ENCODE data around the gene SERGEF.

The SERGEF gene

DNA sequence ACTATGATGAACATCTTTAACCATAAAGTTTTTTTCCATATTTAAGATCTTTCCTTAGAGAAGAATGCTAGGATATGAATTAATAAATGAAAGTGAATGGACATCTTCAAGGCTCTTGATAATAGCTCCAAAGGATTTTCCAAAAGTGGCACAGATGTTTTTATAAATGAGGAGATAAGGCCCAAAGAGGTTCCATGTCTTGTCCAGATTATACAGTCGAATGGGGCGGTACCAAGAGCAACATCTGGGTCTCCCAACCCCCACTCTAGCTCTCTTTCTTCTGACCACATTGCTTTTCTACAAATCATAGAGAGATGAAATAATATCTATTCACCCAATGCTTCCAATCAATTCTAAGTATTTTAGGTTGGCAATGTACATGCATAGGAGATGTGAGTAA, 164.1 kb downstream of the SERGEF start:
- peaks cover 10% of the 10 kb centered on the region for H3K36me3 Mint-ChIP-seq
- H3K27me3 Mint-ChIP-seq = no peaks in the 10 kb centered on the region
- H3K9me3 Mint-ChIP-seq = no peaks in the 10 kb centered on the region
- no peak overlapping the region for H3K4me3 Mint-ChIP-seq
- H3K4me1 Mint-ChIP-seq = no peaks in the 10 kb centered on the region
- H3K27ac Mint-ChIP-seq = no peak overlapping the region

DNA sequence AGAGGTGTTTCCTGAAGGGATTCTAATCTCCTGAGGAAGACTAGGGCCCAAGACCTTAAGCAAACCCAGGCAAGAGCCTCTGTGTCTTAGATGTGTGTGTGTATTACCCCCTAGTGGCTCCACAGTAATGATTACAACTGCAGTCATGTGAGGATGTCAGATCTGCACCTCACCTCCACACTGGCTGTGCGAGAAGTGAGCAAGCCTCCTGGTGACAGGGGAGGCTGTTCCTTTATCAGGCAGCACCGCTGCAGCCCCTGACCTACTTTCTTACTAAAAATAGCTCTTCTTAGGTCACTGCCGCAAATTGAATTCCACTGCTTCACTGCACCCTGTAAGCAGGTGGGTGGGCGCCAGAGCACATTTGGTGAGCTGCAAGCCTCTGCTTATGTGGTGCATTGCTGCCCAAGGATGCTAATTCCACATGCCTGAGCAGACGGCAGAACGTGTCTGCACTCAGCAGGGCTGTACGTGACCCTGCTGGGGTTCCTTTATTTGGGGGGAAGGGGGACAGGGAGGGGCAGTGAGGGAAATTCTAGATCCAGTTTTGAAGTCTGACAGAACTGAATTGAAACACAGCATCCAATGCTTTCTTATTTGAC, 165.9 kb downstream of the SERGEF start:
- Mint-ChIP-seq H3K27ac (no peak overlapping the region), H3K27me3 (no peaks in the 10 kb centered on the region)

DNA sequence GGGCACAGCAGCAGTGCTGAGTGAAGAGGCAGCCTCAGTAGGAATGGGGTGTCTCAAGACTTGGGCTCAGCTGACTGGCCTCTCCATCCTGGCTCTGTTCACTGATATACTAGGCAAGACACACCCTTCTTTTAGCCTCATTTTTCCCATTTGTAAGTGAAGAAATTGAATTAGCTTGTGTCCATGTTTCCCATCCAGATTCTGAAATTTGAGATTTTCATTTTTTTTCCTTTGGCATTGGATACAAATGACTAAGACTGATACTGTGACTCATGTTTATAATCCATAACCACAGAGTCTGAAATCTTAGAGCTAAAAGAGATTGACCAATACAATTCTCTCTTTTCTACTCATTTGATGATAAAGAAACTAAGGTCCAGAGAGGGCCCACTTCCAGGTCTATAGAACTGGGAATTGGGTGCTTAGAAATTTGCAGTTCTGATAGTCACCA, 167.4 kb downstream of the SERGEF start:
- H3K4me1 Mint-ChIP-seq = no peaks in the 10 kb centered on the region
- peaks cover 23% of the 10 kb centered on the region for H3K36me3 Mint-ChIP-seq
- H3K27me3 Mint-ChIP-seq = no peaks in the 10 kb centered on the region
- H3K27ac Mint-ChIP-seq = no peak overlapping the region
- H3K4me3 Mint-ChIP-seq = no peak overlapping the region
- H3K9me3 Mint-ChIP-seq = no peaks in the 10 kb centered on the region

More for the DNA sequence above, 165.9 kb downstream of the SERGEF start:
- Mint-ChIP-seq H3K4me3 (no peak overlapping the region), H3K36me3 (peaks cover 14% of the 10 kb centered on the region), H3K9me3 (no peaks in the 10 kb centered on the region), H3K4me1 (no peaks in the 10 kb centered on the region)

DNA sequence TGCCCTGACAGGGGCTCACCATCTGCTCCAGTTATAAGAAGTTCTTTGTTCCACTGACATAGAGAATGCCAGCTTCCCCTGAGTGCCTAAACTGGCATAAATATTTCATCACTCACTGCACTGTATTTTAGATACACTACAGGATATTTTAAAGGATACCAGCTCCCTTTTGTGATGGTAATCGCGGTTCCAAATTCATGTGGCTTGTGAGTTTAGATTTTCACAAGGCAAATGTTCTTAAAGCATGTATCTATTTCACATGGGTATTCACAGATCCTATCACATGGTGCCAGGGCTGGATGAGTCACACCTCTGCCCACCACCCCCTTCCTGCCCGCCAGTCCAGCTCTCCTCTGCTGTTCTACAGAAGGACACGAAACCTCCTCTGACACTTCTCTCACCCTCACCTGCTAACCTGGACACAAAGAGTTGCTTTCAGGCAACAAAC, 172.7 kb downstream of the SERGEF start:
- H3K36me3 Mint-ChIP-seq = peaks cover 13% of the 10 kb centered on the region
- H3K9me3 Mint-ChIP-seq = no peaks in the 10 kb centered on the region
- no peak overlapping the region for H3K4me3 Mint-ChIP-seq
- no peaks in the 10 kb centered on the region for H3K27me3 Mint-ChIP-seq
- no peaks in the 10 kb centered on the region for H3K4me1 Mint-ChIP-seq
- no peak overlapping the region for H3K27ac Mint-ChIP-seq

DNA sequence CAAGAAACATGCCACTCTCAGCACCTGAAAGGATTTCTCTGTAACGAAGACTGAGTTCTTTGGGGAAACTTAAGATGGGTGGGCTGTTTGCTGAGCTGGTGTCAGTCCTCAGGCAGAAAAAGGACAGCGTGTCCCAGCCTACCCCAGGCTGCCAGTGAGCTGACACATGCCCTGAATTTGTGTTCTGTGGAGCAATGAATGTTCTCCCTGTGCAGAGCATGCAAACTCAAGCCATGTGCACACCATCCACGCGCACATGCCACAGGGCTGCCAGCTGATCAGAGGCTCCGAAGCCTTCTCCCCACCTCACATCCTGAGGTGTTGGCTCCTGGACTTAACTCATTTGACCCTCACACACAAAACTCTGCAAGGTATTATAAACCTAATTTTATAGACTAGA, 173.4 kb downstream of the SERGEF start:
- Mint-ChIP-seq H3K9me3 (no peaks in the 10 kb centered on the region), H3K36me3 (peaks cover 13% of the 10 kb centered on the region), H3K27ac (no peak overlapping the region), H3K27me3 (no peaks in the 10 kb centered on the region), H3K4me3 (no peak overlapping the region), H3K4me1 (no peaks in the 10 kb centered on the region)

DNA sequence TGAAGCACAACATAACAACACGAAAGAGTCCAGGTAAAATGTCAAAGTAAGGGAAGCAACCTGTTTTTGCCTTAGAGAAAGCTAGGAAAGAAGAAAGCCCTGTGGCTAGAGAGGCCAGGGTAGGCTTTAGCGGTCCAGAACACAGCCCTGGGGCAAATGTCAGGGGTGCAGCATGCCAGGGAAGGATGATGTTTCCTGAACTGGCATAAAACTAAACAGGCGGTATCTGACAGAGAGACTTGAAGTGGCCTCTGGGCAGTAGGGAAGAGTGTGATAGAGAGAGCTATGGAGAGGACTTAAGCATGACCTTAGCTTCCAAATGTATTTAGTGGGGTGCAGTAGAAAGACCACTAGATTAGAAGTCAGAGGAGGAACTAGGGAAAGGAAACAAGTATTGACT, 174.7 kb downstream of the SERGEF start:
- Mint-ChIP-seq H3K27ac (no peak overlapping the region), H3K36me3 (peaks cover 13% of the 10 kb centered on the region), H3K4me3 (no peak overlapping the region), H3K4me1 (no peaks in the 10 kb centered on the region), H3K27me3 (no peaks in the 10 kb centered on the region), H3K9me3 (no peaks in the 10 kb centered on the region)

DNA sequence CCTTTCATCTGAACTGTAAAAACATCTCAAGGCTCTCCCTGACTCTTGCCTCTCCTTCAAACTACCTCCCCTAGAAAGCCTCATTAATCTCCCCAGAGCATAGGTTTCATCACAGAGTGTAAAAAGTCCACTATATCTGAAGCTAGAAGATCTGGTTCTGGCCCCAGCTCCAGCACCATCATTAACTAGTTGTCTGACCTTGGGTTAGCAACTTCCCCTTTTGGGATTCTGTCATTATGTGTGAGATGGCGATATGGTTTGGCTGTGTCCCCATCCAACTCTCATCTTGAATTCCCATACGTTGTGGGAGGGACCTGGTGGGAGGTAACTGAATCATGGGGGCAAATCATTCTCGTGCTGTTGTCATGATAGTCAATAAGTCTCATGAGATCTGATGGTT, 181.0 kb downstream of the SERGEF start:
- Mint-ChIP-seq H3K27ac (no peak overlapping the region), H3K9me3 (no peaks in the 10 kb centered on the region), H3K4me1 (no peaks in the 10 kb centered on the region), H3K4me3 (no peak overlapping the region), H3K36me3 (peaks cover 29% of the 10 kb centered on the region), H3K27me3 (no peaks in the 10 kb centered on the region)

DNA sequence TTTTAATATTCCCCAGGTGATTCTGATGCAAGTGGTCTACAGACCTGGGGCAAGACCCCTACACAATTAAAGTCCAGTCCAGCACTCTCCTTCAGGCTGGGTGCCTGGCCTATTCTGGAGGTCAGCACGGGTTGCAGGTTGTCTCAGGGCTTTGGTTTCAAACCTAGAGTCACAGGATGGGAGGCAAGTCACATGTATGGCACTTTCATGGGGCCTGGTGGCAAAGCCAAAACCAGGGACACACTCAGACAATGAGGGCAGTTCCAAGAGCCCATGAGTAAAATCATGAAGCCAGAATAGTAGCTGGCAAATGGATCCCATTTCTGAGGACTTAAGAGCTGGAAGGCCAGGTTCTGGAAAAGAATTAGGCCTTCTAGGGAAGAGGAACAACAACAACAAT, 181.6 kb downstream of the SERGEF start:
- Mint-ChIP-seq H3K4me1 (no peaks in the 10 kb centered on the region), H3K36me3 (peaks cover 29% of the 10 kb centered on the region), H3K4me3 (no peak overlapping the region), H3K27ac (no peak overlapping the region), H3K9me3 (no peaks in the 10 kb centered on the region), H3K27me3 (no peaks in the 10 kb centered on the region)

DNA sequence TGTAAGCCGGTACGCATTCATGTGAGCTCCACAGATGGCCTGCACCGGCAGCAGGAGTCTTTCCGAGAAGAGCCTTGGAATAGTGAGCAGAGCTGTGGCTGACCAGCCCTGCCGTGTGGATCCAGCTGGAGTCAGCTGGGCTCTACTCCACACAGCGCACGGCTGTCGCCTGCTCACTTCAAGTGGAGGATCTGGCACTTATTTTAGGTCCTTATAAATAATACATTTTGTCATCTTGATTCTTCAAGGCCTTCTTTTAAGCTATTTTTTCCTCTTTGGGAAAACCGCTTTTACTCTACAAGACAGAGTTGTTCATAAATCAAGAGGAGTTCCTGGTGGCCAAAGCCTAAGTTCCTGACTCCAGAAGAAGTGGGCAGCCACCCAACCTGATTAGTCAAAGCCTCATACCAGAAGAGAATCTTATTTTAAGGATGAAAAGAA, 184.5 kb downstream of the SERGEF start:
- Mint-ChIP-seq H3K4me1 (no peaks in the 10 kb centered on the region), H3K9me3 (no peaks in the 10 kb centered on the region), H3K27ac (no peak overlapping the region), H3K4me3 (no peak overlapping the region), H3K27me3 (no peaks in the 10 kb centered on the region), H3K36me3 (peaks cover 27% of the 10 kb centered on the region)

DNA sequence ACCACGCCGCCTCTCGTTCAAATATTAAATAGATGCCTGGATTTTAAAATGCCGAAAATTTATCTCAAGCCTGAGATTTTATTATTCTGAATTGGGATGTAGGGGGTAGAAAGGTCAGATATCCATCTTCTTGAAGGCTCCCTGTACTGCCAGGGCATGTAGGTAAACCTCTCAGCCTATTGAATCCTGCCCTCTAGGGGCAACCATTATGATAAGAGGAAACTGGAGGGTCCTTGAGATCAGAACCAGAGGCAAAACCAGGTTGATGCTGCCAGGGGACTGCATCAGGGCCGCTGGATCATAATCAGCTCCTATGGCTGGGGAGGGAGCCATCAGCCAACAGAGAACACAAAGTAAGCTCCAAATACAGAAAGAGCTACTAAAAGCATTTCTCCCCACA, 185.8 kb downstream of the SERGEF start:
- Mint-ChIP-seq H3K4me3 (no peak overlapping the region), H3K4me1 (no peaks in the 10 kb centered on the region), H3K27me3 (no peaks in the 10 kb centered on the region), H3K9me3 (no peaks in the 10 kb centered on the region), H3K27ac (no peak overlapping the region), H3K36me3 (peaks cover 21% of the 10 kb centered on the region)

DNA sequence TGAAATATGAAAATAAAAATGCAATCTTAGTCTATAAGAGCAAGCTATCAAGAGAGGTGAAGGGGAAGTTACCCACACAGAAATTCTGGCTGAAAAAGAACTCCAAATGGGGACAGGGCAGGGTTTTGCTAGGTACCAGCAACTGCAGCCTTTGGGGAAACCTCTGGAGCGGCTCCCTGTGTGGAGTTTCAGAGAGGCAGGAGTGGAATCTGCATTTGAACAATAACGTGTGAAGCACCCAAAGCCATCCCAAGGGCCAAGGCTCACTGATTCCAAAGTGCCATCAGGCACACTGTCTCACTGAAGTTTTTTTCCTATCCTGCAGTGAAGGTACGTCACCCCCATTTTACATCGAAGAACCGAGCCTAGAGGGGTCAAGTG, 190.5 kb downstream of the SERGEF start:
- Mint-ChIP-seq H3K4me3 (no peak overlapping the region), H3K27ac (no peak overlapping the region), H3K9me3 (no peaks in the 10 kb centered on the region), H3K36me3 (peaks cover 14% of the 10 kb centered on the region), H3K27me3 (no peaks in the 10 kb centered on the region), H3K4me1 (no peaks in the 10 kb centered on the region)

DNA sequence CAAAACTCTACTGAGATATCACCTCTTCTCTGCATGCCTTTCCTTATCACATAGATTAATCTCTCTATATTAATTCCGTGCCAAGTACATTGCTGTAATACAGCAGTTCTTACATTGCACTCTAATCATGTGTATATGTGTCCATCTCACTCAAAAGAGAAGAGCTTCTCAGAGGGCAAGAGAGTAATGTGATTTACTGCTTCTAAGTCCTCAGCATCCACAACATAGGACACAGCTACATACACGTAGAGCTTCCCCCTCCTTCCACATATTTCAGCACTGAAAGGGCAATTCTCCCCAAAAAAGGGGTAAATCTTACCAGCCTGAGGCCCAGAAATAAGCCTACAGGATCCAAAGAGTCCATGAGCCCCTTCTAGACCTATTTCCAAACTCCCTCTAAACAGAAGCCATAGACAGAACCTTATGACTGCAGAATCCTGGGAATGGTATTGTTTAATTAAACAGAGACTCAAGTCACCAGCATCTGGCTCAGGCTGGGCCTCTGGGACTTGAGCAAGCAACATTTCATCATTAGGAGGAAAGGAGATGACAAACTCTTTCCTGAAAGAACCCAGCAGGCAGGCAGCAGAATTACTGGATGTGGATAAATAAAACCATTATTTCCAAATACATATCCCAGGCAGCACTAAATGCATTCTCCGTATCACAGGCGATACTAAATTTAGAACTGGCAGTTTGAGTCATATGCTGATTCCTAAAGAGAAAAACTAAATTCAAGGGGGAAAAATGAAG, 191.0 kb downstream of the SERGEF start:
- no peak overlapping the region for H3K4me3 Mint-ChIP-seq
- no peaks in the 10 kb centered on the region for H3K9me3 Mint-ChIP-seq
- H3K36me3 Mint-ChIP-seq = peaks cover 10% of the 10 kb centered on the region
- H3K27ac Mint-ChIP-seq = no peak overlapping the region
- no peaks in the 10 kb centered on the region for H3K27me3 Mint-ChIP-seq
- H3K4me1 Mint-ChIP-seq = no peaks in the 10 kb centered on the region

DNA sequence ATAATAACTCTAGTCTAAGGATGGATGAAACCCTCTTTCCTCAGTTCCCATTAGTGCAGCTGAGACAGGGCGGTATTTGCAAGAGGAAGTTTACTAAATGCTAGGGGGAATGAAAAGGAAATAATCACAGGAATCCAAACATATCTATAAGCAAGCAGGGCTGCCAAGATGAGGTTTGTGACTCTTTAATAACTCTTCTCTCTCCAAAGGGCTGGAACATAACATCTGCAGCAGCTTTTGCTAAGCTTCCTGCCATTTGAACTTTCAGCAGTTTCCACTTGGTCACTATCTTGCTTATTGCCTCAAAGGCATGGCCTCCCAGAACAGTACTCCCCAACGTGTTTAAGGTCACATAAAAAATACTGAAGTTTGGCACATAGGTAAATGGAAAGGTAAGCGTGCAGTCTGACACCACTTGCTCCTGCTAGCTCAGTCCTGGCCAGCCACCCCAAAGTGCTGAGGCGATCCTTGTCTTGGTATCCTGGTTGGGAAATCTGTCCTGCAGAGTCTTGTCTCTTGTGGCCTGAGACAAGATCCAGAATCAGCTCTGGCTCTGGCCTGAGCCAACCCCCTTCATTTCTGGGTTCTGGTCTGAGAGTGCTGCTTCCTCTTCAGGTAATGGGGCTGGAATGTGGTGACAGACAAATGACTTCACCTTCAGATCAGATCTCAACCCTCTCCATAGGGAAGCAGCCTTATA, 196.5 kb downstream of the SERGEF start:
- no peaks in the 10 kb centered on the region for H3K27me3 Mint-ChIP-seq
- H3K27ac Mint-ChIP-seq = no peak overlapping the region
- no peaks in the 10 kb centered on the region for H3K9me3 Mint-ChIP-seq
- peaks cover 12% of the 10 kb centered on the region for H3K36me3 Mint-ChIP-seq
- H3K4me3 Mint-ChIP-seq = no peak overlapping the region
- no peaks in the 10 kb centered on the region for H3K4me1 Mint-ChIP-seq

DNA sequence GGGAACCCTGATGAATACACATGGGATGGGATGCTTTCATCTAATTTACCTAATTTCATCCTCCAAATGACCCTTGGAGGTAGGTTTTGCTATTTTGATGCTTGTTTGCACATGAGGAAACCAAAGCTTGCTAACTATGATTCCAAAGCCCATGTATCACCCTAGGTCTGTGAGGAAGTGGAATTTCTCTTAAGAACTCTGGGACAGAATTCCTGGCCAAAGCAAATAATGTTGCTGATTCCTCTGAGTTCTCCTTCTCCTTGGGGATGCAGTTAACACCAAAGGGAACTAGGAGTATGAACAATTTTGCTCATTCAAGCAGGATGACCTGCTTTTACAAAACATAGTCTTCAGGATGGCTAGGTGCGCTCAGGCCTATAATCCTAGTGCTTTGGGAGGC, 198.3 kb downstream of the SERGEF start:
- no peak overlapping the region for H3K4me3 Mint-ChIP-seq
- no peak overlapping the region for H3K27ac Mint-ChIP-seq
- no peaks in the 10 kb centered on the region for H3K9me3 Mint-ChIP-seq
- H3K36me3 Mint-ChIP-seq = peaks cover 12% of the 10 kb centered on the region
- H3K4me1 Mint-ChIP-seq = no peaks in the 10 kb centered on the region
- no peaks in the 10 kb centered on the region for H3K27me3 Mint-ChIP-seq

DNA sequence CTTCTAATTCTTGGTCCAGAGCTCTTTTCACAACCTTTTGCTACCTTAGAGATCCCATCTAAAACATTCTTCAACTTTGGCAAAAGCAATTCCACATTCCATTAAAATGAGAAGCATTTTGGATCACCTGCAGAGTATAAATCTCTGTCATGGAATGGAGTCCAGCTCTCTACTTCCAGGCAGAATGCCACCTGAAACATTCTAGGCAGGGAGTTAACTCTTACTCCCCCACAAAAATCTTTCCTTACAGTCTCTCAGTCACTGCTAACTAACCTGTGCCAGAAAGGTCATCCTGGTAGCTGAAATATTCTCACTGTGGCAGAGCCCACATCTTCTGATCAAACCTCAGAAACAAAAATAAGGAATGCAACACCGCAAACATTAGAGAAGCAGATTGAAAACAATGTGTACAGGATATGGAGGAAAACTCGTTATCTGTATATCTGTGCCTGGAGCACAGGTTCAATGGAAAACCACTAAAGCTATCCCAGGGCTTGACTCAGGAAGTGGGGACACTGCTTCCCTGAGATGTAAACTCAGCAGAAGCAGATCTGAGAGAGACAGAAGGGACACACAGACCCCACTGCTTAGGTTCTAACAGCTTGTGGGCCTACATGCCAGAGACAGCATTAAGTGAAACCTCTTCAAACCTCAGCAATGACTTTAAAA, 199.3 kb downstream of the SERGEF start:
- Mint-ChIP-seq H3K9me3 (no peaks in the 10 kb centered on the region), H3K27me3 (no peaks in the 10 kb centered on the region), H3K4me1 (no peaks in the 10 kb centered on the region), H3K36me3 (peaks cover 13% of the 10 kb centered on the region), H3K27ac (no peak overlapping the region), H3K4me3 (no peak overlapping the region)

DNA sequence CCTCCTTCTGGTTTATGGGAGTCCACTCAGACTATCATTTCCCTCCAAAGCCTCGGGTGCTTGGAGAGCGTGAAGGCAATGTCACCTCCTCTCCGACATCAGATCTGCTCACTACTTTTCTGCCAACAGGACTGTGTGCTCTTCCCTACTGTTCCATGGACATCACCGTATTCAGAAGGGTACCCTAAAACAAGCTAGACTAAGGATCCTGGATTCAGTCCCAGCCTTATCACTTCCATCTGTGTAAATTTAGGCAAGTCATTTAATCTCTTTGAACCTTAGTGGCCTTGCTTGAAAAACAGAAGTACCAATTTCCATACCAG, 200.0 kb downstream of the SERGEF start:
- Mint-ChIP-seq H3K36me3 (peaks cover 12% of the 10 kb centered on the region), H3K27me3 (no peaks in the 10 kb centered on the region), H3K4me1 (no peaks in the 10 kb centered on the region), H3K9me3 (no peaks in the 10 kb centered on the region), H3K4me3 (no peak overlapping the region), H3K27ac (no peak overlapping the region)
